Upper lobe of left lung (tissue), 4 donors: Measurements from ENCODE around the gene IRF4.

Source experiments
- POLR2A ChIP-seq, 4 donors: fragments of 450-650 bp; IDR thresholded peaks; one replicate each; pipeline ENCODE4 v1.5.1; 2016 to 2017; ENCODE audit warnings: antibody characterized with exemption in 4 of 4, mild to moderate bottlenecking in 2 of 4
- POLR2AphosphoS5 ChIP-seq, 2 donors: sonication (generic); formaldehyde crosslinking; IDR thresholded peaks; one replicate each; pipeline ENCODE4 v1.5.1; 2017; ENCODE audit warnings: antibody characterized with exemption in 2 of 2
- TF ChIP-seq, protein P1 (sequence below), 6 experiments: fragments of 450-650 bp in 4 of 6; fragments of 200-600 bp in 2 of 6; sonication (generic) in 2 of 6; IDR thresholded peaks; one replicate each; pipeline ENCODE4 v1.5.1; 2016 to 2019; ENCODE audit warnings: antibody characterized with exemption in 6 of 6

DNA sequence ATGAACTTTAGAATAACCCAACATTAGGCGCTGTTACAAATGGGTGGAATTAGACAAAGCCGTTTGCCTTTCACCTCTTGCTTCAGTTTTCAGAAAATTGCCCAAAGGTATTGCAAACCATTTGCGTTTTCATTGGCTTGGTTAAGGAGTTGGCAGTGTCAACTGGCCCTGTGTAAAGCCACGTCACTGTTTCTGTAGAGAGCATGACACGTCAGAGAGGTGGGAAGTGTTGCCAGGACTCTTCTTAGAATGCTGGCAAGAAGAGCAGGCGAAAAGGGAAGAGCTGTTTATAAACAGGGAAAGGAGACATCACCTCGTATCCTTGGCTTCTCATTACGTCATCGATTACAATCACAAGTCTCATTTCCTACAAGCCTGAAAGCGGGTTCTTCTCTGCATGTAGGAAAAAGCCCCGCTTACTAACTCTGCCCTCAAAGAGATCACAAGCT lies 4.2 kb upstream of the IRF4 start:
- TF ChIP-seq, protein P1, sequence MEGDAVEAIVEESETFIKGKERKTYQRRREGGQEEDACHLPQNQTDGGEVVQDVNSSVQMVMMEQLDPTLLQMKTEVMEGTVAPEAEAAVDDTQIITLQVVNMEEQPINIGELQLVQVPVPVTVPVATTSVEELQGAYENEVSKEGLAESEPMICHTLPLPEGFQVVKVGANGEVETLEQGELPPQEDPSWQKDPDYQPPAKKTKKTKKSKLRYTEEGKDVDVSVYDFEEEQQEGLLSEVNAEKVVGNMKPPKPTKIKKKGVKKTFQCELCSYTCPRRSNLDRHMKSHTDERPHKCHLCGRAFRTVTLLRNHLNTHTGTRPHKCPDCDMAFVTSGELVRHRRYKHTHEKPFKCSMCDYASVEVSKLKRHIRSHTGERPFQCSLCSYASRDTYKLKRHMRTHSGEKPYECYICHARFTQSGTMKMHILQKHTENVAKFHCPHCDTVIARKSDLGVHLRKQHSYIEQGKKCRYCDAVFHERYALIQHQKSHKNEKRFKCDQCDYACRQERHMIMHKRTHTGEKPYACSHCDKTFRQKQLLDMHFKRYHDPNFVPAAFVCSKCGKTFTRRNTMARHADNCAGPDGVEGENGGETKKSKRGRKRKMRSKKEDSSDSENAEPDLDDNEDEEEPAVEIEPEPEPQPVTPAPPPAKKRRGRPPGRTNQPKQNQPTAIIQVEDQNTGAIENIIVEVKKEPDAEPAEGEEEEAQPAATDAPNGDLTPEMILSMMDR (IDR thresholded peaks at IDR 0.05), result no peak
- peak in 1 of 2 donors; percentile 20 for TF ChIP-seq POLR2AphosphoS5 (IDR thresholded peaks at IDR 0.05)
- no peak for TF ChIP-seq POLR2A (IDR thresholded peaks at IDR 0.05)
